ENCODE data around the gene PSMB10.

DNA sequence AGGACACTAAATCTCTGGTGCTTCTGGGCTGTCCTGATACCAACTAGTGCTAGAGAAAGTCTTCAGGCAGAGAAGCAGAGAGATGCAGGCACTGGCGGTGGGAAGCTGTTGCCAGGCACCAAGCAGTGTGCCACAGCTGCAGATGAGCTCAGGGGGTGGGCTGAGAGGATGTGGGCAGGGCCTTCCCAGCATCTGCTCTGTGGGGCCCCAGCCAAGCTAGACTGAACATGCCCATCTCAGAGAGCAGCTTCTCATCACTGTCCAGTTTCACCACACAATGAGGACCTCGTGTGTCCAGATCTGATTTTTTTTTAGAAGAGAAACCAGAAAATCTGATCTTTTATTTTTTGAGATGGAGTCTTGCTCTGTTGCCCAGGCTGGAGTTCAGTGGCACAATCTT lies 26.5 kb downstream of the PSMB10 start:
- no peak for TF ChIP-seq CTCF (IDR thresholded peaks at IDR 0.05)
- TF ChIP-seq EP300 (IDR thresholded peaks at IDR 0.05; ENCODE audit: low read depth): no peak
- no peak for TF ChIP-seq POLR2A (IDR thresholded peaks at IDR 0.05)
- no peak for TF ChIP-seq POLR2AphosphoS5 (IDR thresholded peaks at IDR 0.05)
